Measurements from ENCODE around the gene CTXND1.
A peak's percentile ranks its signal among the peaks of the same experiment; 100 is the strongest.
"Not testable (repeated sequence)": the region's sequence is repeated elsewhere in the genome, so short reads cannot be mapped to it uniquely, and the experiment has no call there.

Gene CTXND1

GRCh38 chr15:80156176-80156720 is 95.8 kb downstream of the CTXND1 start:
- no peak for DNase-seq

DNA sequence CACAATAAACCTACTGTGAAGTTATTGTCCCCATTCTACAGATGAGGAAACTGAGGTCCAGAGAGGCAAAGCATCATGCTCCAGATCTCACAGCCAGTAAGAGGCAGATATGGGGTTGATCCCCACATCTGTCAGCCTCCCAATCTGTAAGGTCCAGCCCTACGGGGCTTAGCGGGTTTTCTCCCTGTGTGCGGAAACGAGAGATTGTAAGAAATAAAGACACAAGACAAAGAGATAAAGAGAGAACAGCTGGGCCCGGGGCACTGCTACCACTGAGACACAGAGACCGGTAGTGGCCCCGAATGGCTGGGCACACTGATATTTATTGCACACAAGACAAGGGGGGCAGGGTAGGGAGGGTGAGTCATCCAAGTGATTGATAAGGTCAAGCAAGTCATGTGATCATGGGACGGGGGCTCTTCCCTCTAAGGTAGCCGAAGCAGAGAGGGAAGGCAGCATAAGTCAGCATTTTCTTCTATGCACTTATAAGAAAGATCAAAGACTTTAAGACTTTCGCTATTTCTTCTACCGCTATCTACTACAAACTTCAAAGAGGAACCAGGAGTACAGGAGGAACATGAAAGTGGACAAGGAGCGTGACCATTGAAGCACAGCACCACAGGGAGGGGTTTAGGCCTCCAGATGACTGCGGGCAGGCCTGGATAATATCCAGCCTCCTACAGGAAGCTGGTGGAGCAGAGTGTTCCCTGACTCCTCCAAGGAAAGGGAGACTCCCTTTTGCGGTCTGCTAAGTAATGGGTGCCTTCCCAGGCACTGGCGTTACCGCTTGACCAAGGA is 96.4 kb downstream of the CTXND1 start:
- not testable (repeated sequence) for DNase-seq

- no peak for DNase-seq
Observed at GRCh38 chr15:80155001-80155377, 97.0 kb downstream of the CTXND1 start.

DNA sequence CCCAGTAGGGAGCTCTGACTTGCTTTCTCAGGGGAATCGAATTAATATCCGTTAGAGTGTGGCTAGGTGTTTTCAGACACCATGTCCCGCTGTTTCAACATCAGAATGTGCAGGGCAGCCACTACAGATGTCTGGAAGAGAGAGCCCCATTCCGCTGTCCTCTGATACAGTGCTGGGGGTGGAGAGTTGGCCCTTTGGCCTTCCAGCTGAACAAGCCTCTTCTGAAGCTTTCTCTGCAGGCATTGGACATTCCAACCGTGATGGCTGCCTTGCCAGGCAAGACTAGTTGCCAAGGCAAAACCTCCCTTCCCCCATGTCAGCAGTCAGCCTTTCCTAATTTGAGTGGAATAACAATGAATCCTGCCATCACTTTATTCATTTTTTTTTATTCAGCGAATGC is 97.7 kb downstream of the CTXND1 start:
- DNase-seq = no peak

- no peak for DNase-seq
Observed at GRCh38 chr15:80153900-80154299, 98.1 kb downstream of the CTXND1 start.

GRCh38 chr15:80152896-80153876 is 98.8 kb downstream of the CTXND1 start, which contains the start of gene FAH:
FAH (plus strand) TSS chr15:80152999; CDS start chr15:80153055, 56 bp downstream.
- no peak for DNase-seq

- peak; percentile 77 for DNase-seq
Observed at GRCh38 chr15:80152180-80152895, 99.7 kb downstream of the CTXND1 start.

DNA sequence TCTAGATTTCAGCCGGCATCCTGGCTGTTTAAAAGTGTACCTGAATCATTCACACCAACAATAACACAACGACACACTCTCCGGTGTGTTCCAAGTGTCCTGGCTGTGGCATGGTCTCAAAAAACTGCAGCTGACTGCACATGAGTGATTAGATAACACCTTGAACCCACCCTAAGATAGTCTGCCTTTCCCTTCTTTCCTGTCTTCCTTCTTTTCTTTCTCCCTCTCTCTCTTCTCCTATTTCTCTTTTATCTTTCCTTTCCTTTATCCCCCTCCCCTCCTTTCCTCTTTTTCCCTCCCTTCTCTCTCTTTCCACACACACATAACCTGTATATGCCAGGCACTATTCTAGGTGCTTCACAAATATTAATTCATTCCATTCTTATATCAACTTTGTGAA is 100.4 kb downstream of the CTXND1 start:
- DNase-seq = no peak

DNA sequence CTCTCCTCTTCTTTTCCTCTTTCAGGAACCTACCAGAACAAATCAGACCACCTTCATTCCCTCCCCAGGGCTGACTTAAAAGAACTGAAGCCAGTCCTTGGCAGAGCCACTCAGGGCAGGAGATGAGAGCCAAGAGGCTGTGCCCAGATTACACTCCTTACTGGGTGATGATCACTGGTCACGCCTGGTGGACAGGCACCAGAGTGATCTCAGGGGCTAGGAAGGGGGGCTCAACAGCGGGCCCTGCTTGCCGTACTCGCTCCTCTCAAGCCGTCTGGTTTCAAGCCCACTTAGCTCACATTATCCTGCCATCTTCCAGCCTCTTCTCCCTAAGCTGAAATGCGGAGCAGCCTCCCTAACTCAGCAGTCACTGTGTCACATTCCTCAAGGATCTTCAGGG is 100.9 kb downstream of the CTXND1 start:
- no peak for DNase-seq
